Keratinocyte (primary cell): Measurements from ENCODE around the gene UBE2I. TPM values are rescaled to one million over a fixed set of nuclear protein-coding genes. Genes with fewer than 3 reads are reported as not detected.

Source experiments
- DNase-seq: peaks from one replicate; pipeline ENCODE4 v3.0.0-alpha.2; 2011; ENCODE audit warnings: low read depth, missing footprints, low spot score
- FAIRE-seq: peaks from 2 replicates; lab custom pipeline; 2011; peaks lifted over from hg19 to GRCh38; lab: Jason Lieb, UNC
- H2AFZ ChIP-seq: 2 replicates; pipeline ENCODE4 v1.6.0; 2012; ENCODE audit warnings: low read length, control low read depth, inconsistent platforms; ENCODE audit not compliant: control insufficient read depth
- H3K27ac ChIP-seq: 2 replicates; pipeline ENCODE4 v1.5.1; 2011; ENCODE audit warnings: low read length; ENCODE audit not compliant: control insufficient read depth, insufficient read depth
- H3K27me3 ChIP-seq: 3 replicates; pipeline ENCODE4 v1.6.0; 2011; ENCODE audit warnings: low read length; ENCODE audit not compliant: control insufficient read depth, insufficient read depth; ENCODE audit errors: extremely low read depth
- H3K36me3 ChIP-seq, 2 experiments: 2 replicates in 1 of 2; 3 replicates in 1 of 2; pipeline ENCODE4 v1.5.1; 2011; ENCODE audit warnings: low read length in 2 of 2, mild to moderate bottlenecking in 1 of 2; ENCODE audit not compliant: control insufficient read depth in 2 of 2, insufficient read depth in 2 of 2; ENCODE audit errors: extremely low read depth in 1 of 2
- H3K4me1 ChIP-seq: 3 replicates; pipeline ENCODE4 v1.5.1; 2011; ENCODE audit warnings: low read length; ENCODE audit not compliant: control insufficient read depth, insufficient read depth; ENCODE audit errors: extremely low read depth
- H3K4me2 ChIP-seq: 3 replicates; pipeline ENCODE4 v1.6.0; 2011; ENCODE audit warnings: low read depth, low read length; ENCODE audit not compliant: control insufficient read depth, insufficient read depth; ENCODE audit errors: extremely low read depth
- H3K4me3 ChIP-seq, 3 experiments: fragments of 200-600 bp in 1 of 3; sonication (generic) in 1 of 3; 2 replicates in 2 of 3; 3 replicates in 1 of 3; pipeline ENCODE4 v1.5.1; 2011 to 2016; ENCODE audit warnings: low read length in 3 of 3, mild to moderate bottlenecking in 3 of 3, control low read depth in 2 of 3, inconsistent platforms in 1 of 3, low read depth in 1 of 3, mixed read lengths in 1 of 3, mixed run types in 1 of 3, moderate library complexity in 1 of 3; ENCODE audit not compliant: control insufficient read depth in 2 of 3, insufficient read depth in 2 of 3; ENCODE audit errors: extremely low read depth in 1 of 3
- H3K79me2 ChIP-seq: 2 replicates; pipeline ENCODE4 v1.6.0; 2012; ENCODE audit warnings: low read length; ENCODE audit not compliant: control insufficient read depth, insufficient read depth
- H3K9ac ChIP-seq: 3 replicates; pipeline ENCODE4 v1.6.0; 2011; ENCODE audit warnings: low read length; ENCODE audit not compliant: control insufficient read depth, insufficient read depth; ENCODE audit errors: extremely low read depth
- H3K9me1 ChIP-seq: 3 replicates; pipeline ENCODE4 v1.6.0; 2011; ENCODE audit warnings: low read length; ENCODE audit not compliant: control insufficient read depth, insufficient read depth; ENCODE audit errors: extremely low read depth
- H3K9me3 ChIP-seq: 2 replicates; pipeline ENCODE4 v1.5.1; 2012; ENCODE audit warnings: low read depth, low read length; ENCODE audit not compliant: control insufficient read depth
- H4K20me1 ChIP-seq: 3 replicates; pipeline ENCODE4 v1.6.0; 2011; ENCODE audit warnings: low read length; ENCODE audit not compliant: control insufficient read depth, insufficient read depth; ENCODE audit errors: extremely low read depth
- CTCF ChIP-seq, 3 experiments: IDR thresholded peaks in 1 of 3; conservative IDR thresholded peaks in 1 of 3; optimal IDR thresholded peaks in 1 of 3; 2 replicates in 2 of 3; 3 replicates in 1 of 3; pipeline versions ENCODE3 to v1.5.1; 2011; ENCODE audit warnings: low read length in 3 of 3, mild to moderate bottlenecking in 3 of 3, moderate library complexity in 2 of 3, control low read depth in 1 of 3, inconsistent platforms in 1 of 3; ENCODE audit not compliant: insufficient read depth in 2 of 3; ENCODE audit errors: extremely low read depth in 1 of 3
- EZH2 ChIP-seq: IDR thresholded peaks from one replicate; pipeline ENCODE4 v1.6.1; 2012; ENCODE audit warnings: inconsistent platforms, mild to moderate bottlenecking, low read length, moderate library complexity
- dilution Hi-C: fragments of 300-500 bp; cut with MboI; formaldehyde crosslinking; loops from one replicate; pipeline ENCODE4 v1.7.0; 2020; ENCODE audit warnings: low sequenced_read_pairs; ENCODE audit not compliant: extremely low pct_ligation_motif_present
- polyA plus RNA-seq, 5 experiments: library from polyadenylated mRNA; depleted of rRNA in 3 of 5; stranded (reverse) in 3 of 5; stranded (forward) in 1 of 5; unstranded in 1 of 5; fragments of >200 nt; gene quantifications; 1 replicate in 1 of 5; 2 replicates in 3 of 5; 3 replicates in 1 of 5; pipeline versions ENCODE4 v1.2.1 to v1.2.3, GENCODE V29; 2011 to 2012; ENCODE audit warnings: missing spikeins in 2 of 5, low read depth in 1 of 5, low replicate concordance in 1 of 5

Gene UBE2I
- polyA plus RNA-seq, 1 donor (not counting 4 experiments of a cell fraction or from before 2014, with no cell fraction given): 157 TPM

GRCh38 chr16:1334739-1335138, 25.3 kb downstream of the UBE2I start:
- no peaks in the 10 kb centered on the region for H3K79me2 ChIP-seq
- H3K9me3 ChIP-seq: no peaks in the 10 kb centered on the region
- TF ChIP-seq CTCF (optimal IDR thresholded peaks at IDR 0.05 in 1 of 3, IDR thresholded peaks at IDR 0.05 in 1 of 3, conservative IDR thresholded peaks at IDR 0.05 in 1 of 3; ENCODE audit: extremely low read depth in 1 of 3, insufficient read depth in 2 of 3, low read length in 3 of 3) (no peak), EZH2 (peak; percentile 62)
- peaks cover 5% of the 10 kb centered on the region for H4K20me1 ChIP-seq
- peaks cover 71% of the 10 kb centered on the region for H3K27me3 ChIP-seq
- H3K9me1 ChIP-seq: no peaks in the 10 kb centered on the region
- DNase-seq (no peak), FAIRE-seq (no peak)
- H3K4me3 ChIP-seq: no peak overlapping the region
- no peak overlapping the region for H3K9ac ChIP-seq
- no peak overlapping the region for H2AFZ ChIP-seq
- no peak overlapping the region for H3K27ac ChIP-seq
- no peak overlapping the region for H3K4me2 ChIP-seq
- dilution Hi-C loops: no loop called here
- H3K36me3 ChIP-seq: no peaks in the 10 kb centered on the region
- no peaks in the 10 kb centered on the region for H3K4me1 ChIP-seq

GRCh38 chr16:1335211-1335971, 26.0 kb downstream of the UBE2I start:
- dilution Hi-C loops: no loop called here
- no peak for FAIRE-seq
- H3K4me2 ChIP-seq: no peak overlapping the region

More at GRCh38 chr16:1335211-1335971, 26.0 kb downstream of the UBE2I start:
- no peak overlapping the region for H3K27ac ChIP-seq
- H3K79me2 ChIP-seq: no peaks in the 10 kb centered on the region
- H3K9me1 ChIP-seq: no peaks in the 10 kb centered on the region
- TF ChIP-seq CTCF (optimal IDR thresholded peaks at IDR 0.05 in 1 of 3, IDR thresholded peaks at IDR 0.05 in 1 of 3, conservative IDR thresholded peaks at IDR 0.05 in 1 of 3; ENCODE audit: extremely low read depth in 1 of 3, insufficient read depth in 2 of 3, low read length in 3 of 3) (no peak), EZH2 (no peak)
- peaks cover 71% of the 10 kb centered on the region for H3K27me3 ChIP-seq
- no peaks in the 10 kb centered on the region for H3K36me3 ChIP-seq
- H3K4me1 ChIP-seq: no peaks in the 10 kb centered on the region
- no peak overlapping the region for H3K9ac ChIP-seq
- H3K9me3 ChIP-seq: no peaks in the 10 kb centered on the region
- H3K4me3 ChIP-seq: no peak overlapping the region
- DNase-seq: no peak
- H2AFZ ChIP-seq: no peak overlapping the region
- H4K20me1 ChIP-seq: peaks cover 5% of the 10 kb centered on the region
